SK-N-DZ (cell line): ENCODE results near the gene DZIP1L.
A peak's percentile ranks its signal among the peaks of the same experiment; 100 is the strongest.

Experiments
- DNase-seq: peaks from one replicate; pipeline ENCODE4 v3.0.0-alpha.2; 2015; ENCODE audit warnings: low spot score

The DZIP1L gene

DNA sequence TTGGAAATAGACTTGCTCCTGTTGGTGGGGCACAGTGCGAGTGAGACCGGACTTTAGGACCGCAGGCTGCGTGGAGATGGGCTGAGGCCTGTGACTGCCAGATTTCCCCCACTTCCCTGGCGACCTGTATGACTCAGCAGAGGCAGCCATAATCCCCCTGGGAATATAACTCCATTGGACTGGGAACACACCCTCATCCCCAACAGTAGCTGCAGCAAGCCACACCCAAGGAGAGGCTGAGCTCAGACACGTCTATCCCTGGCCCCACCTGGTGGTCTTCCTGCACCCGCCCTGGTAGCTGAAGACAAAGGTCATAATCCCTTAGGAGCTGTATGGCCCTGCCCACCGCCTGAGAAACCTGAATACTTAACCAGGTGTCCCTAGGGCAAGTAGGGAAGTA lies 42.6 kb downstream of the DZIP1L start:
- DNase-seq: no peak

DNA sequence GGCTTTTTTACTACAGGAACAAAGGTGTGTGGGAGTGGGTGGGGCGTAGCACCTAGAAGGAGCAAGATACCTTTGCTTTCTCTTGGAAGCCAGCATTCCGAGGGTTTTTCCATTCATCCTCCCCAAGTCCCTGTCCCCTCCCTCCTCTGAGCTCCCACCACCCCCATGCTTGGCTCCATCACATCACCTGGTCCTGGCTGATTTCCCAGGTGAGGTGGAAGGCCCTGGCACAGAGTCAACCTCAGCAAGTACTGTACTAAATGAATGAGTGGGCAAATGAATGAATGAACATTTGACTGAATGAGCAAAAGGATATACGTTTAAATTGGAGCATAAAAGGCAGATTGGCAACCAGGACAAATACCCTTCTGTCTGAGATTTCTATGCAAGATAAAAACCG lies 45.4 kb downstream of the DZIP1L start:
- DNase-seq: no peak

GRCh38 chr3:138068579-138069174 lies 46.7 kb downstream of the DZIP1L start:
- DNase-seq: peak; percentile 71

GRCh38 chr3:138068046-138068445 lies 47.4 kb downstream of the DZIP1L start:
- no peak for DNase-seq

DNA sequence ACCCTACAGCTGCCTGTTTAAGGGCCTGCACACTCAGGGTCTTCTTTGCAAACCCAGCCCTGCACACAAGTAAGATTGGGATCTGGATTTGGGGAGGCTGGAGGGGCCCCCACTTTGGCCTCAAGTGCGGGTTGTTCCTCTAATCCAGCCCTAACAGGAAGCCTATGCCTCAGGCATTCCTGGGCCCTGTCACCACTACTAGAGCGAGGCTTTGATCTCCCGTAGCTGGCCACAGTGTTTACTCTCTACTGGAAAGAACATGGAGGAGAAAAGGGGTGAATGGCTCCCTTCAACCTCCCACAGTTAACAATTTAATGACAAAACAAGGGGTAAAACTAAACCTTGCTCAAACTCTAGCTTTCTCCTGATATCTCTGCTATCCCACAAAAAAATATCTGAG lies 48.4 kb downstream of the DZIP1L start:
- DNase-seq: no peak

- DNase-seq: no peak
These were observed 49.0 kb downstream of the DZIP1L start for GRCh38 chr3:138066383-138066782.

GRCh38 chr3:138065949-138066348 lies 49.5 kb downstream of the DZIP1L start:
- no peak for DNase-seq

- no peak for DNase-seq
These were observed 52.0 kb downstream of the DZIP1L start for GRCh38 chr3:138063416-138063815.

DNA sequence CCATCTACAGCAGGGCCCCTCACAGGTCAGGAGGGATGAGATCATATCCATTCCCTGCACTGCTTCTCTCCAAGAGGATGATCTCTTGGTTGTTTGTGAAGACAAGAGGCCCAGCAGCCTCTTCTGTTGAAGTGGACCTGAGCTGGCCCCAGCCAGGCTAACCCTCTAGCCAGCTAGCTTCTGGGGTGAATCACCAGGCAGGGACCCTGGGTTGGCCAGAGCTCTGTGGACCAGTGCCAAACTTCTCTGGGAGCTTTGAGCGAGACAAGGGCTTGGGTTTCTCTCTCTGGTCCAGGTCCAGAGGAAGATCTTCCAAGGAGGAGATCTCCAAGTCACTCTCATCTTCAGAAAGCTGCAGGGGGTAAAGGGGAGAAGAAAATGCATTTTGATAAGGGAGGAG lies 52.8 kb downstream of the DZIP1L start:
- DNase-seq: no peak

GRCh38 chr3:138062037-138062436 lies 53.4 kb downstream of the DZIP1L start:
- DNase-seq: no peak

DNA sequence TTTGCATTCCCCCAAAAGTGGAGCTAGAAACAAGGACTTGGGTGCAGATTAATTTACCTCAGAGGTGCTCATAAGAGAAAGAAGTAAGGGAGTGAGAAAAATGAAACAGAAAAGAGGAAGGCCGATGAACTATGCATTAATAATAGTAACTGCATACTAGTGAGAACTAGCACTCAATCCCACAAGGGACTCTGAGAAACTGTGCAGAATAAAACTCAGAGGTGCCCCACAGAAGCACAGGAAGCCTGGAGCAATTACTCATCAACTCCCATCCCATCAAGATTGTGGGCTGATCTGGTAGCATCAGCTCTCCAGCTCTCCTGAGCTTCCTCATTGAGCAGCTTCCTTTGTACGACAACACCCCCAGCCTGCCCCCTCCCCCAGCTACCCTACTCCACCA lies 54.6 kb downstream of the DZIP1L start:
- DNase-seq: no peak

GRCh38 chr3:138059261-138059660 lies 56.1 kb downstream of the DZIP1L start:
- no peak for DNase-seq

DNA sequence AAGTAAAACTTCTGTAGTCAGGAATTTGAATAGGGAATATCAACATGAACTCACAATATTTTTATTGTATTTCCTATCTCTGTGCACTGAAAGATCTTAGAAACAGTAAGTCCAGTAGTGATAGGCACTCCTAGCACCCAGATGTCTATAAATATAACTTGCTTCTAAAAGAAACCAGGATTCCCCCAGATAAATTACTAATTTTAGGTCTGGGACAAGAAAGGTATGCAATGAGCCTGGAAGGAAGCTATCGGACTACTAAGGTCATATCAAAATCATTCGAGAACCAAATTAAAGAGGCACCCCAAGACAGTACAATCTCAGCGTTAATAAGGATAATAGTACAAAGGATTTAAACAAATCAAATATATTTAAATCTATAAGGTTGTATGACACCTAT lies 58.0 kb downstream of the DZIP1L start:
- no peak for DNase-seq

DNA sequence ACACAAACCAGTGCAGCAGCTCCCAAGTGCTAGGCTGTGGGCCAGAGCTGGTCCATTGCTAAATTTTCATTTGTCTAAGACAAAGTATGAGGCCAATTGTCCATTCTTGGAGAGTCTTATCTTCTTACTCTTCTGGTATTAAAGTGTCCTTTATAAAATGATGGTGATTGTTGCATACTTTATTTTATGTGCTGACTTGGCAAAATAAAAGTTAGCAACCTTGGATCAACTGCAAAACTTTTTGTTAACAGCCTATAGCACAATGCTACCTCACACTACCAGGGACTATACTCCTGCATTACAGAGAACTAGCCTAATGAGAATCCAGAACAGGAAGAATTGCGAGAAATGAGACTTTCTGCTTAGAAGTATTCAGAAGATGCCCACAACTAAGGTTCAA lies 61.4 kb downstream of the DZIP1L start:
- DNase-seq: no peak

DNA sequence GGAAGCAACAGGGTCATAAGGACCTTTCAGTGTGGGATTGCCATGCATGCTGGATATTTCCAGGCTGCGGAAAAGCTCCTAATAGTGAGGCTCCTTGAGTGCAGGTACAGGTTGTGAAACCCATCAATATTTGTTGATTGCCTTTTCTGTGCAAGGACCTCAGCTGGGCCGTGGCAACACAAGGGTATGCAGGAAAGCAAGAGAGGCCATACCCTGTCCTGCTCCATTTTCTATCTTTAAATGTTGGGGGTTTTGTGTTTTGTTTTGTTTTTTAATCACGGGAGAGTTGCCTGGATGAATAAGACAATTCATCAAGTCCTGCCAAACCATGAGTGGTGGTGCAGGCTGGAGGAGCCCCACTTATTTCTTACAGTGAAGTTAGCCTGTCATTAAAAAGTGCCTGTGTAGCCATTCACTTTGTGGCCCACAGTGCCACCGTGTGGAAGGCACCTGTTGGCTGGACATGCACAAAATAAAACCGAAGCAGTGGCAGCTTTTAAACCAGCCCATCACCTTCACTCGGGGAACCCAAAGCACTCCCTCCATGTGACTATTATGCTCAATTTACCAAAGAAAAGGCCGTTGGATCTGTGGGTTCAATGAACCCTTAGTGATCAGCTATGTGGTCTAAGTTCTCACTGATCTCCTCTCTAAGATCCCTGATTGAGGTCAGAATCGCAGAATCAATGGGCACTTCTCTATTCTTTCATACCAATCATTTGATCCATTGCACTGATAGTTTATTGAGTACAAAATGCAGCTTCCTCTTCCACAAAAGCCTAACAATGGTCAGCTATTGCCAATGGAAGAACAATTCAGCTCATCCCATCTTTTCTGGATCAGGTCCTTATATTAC lies 63.2 kb downstream of the DZIP1L start:
- DNase-seq: peak; percentile 42

DNA sequence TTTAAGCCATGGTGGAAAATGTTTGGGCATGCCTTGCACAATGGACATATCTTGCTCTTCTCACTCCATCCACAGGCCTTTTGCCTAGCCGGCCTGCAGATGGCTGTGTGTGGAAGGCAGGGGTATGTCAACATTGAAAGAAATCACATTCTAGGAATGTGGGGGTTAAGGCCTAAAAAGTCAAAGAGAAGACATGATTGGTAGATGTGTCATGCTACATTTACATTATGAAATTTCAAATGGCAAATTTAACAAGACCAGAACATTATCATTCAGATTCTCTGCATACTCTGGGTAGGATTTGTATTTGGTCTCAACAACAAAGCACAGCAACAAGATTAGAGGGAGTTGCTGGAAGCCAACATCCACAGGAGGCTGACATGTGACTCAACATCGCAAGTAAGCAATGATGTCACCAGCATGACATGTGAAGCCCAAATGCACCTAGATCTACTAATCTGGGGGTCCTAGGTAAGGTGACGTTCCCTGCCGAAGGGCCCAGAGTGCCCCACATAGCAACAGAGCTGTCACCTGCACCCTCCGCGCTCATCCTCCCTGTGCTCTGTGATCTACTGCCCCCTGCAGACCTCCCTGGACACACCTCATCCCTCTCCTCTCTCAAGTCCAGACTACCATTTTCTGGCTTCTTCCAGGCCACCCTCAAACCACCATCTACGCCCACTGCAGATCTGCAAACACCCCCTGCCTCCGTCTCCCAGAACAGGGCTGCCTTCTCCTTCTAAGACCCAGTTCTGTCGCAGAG lies 66.1 kb downstream of the DZIP1L start:
- DNase-seq: no peak

GRCh38 chr3:138047596-138048158 lies 67.7 kb downstream of the DZIP1L start:
- no peak for DNase-seq

DNA sequence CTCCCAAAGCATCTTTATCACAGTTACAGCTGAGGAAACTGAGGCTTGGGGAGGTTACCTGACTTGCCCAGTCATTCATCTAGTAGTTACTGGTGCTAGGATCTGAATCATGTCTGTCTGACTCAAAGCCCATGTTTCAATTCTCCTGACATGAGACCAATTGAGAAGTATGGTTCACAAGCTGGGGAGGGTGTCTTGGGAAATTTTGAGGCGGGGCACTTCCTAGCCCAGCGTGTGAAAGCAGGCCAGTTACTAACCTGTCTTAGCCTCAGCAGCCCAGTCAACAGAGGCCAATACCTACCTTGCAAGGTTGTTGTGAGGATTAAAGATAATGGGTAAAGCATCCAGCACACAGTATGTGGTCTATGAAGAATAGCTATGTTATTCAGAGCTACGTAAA lies 68.5 kb downstream of the DZIP1L start:
- DNase-seq: no peak

DNA sequence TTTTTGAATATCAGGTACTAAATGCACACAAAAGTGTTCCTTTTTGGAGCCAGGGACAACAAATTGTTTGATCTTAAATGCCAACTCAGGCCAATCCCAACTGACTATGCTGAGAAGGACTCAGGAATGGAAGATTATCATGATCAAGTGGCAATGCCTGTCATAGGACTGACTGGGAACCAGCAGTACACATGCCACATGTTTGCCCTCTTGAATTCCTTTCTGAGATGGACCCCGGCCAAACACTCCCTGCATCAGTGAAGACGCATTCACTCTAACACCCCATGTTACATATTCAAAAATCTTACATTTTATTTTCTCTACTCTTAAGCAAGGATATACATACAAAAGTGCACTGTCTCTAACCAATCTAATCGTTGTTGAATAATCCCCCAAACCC lies 69.3 kb downstream of the DZIP1L start:
- DNase-seq: no peak

GRCh38 chr3:138043266-138044029 lies 72.0 kb downstream of the DZIP1L start:
- DNase-seq: no peak

GRCh38 chr3:138042043-138042442 lies 73.4 kb downstream of the DZIP1L start:
- DNase-seq: no peak
